ENCODE measurements around the gene CCDC148. TPM values are rescaled to one million over a fixed set of nuclear protein-coding genes. Genes with fewer than 3 reads are reported as not detected.
"Not testable (repeated sequence)": the region's sequence is repeated elsewhere in the genome, so short reads cannot be mapped to it uniquely, and the experiment has no call there.

CCDC148 gene
- total RNA-seq, 1 donor from 2014 or later: 0.78 TPM

DNA sequence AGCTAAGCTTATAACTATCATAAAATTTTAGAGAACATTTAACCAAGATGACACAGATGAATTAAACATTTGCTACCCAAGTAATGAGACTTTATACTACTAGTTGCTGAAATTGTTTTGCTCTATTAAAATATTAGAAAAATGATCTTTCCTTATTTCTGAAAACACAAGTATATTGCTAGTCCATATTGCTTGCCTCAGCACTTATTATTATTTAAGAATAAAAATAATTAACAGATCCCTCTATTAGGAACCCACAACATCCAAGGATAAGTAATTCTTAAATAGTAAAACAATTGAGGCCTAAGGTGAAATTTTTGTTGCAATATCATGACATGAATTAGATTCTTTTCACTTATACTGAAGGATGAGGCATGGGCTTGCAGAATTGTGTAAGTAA is 65.2 kb downstream of the CCDC148 start:
- DNase-seq (ENCODE audit: missing footprints) (no peak), ATAC-seq (no peak)
- intact Hi-C loops (cut with DNase I): no loop called here

DNA sequence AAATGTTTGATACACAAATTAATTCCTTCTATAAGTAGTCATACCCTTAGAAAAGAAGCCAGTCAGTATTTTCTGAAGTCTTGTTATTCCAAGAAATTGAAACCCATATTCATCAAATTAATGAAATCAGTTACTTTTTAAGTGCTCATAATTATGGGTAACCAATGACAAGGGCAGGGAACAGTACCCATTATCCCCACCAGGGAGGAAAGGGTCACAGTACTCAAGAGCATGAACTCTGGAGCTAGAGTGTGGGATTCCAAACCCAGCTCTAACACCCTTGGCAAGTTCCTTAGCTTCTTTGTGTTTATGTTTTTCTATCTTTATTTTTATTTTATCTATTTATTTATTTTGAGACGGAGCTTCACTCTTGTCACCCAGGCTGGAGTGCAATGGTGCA is 68.4 kb downstream of the CCDC148 start:
- ATAC-seq: no peak
- intact Hi-C loops (cut with DNase I): no loop called here
- no peak for DNase-seq (ENCODE audit: missing footprints)

DNA sequence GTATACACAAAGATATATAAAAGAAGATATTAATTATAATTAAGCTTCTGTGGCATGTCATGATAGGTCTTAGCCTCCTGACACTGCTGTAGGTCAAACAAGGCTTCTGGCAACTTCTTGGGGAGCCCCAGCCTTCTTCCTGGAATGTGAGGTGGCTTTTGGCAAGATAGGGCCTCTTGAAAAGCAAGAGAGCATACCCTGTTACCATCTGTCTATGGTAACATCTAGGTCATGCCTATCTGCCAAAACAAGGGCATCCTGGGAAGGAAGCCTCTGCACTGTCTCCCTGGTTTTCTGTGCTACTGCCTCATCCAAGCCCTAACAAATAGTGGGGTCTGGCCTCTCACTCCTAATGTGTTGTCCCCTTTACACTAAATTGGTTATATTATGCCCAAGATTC is 70.9 kb downstream of the CCDC148 start:
- intact Hi-C loops (cut with DNase I): no loop called here
- DNase-seq (ENCODE audit: missing footprints): no peak
- ATAC-seq: no peak

DNA sequence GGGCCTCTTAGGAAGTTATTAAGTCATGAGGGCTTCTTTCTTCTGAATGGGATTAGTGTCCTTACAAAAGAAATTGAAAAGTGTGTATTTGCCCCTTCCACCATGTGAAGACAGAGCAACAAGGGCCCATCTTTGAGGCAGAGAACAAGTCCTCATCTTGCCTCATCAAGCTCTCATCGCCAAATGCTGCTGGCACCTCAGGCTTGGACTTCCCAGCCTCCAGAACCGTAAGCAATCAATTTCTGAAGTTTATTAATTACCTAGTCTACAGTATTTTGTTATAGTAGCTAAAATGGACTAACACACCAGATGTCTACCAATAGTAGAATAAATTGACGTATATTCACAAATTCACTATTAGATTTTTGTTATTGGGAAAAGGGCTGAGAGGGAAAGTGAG is 74.6 kb downstream of the CCDC148 start:
- DNase-seq (ENCODE audit: missing footprints) (no peak), ATAC-seq (no peak)
- intact Hi-C loops (cut with DNase I): no loop called here

DNA sequence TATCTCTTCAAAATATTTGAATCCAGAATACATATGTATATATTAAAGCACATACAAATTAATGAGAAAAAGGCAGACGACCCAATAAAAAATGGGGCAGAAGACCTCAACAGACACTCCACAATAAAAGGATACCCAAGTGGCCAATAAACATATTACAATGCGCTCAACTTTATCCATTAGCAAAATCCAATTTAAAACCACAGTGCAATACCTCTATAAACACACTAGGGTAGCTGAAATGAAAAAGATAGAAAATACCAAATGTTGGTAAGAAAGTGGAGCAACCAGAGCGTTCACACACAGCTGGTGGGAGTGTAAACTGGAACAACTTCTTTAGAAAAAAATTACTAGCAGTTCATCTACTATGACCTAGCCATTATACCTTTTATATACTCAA is 75.3 kb downstream of the CCDC148 start:
- intact Hi-C loops (cut with DNase I): no loop called here
- ATAC-seq (no peak), DNase-seq (ENCODE audit: missing footprints) (no peak)

DNA sequence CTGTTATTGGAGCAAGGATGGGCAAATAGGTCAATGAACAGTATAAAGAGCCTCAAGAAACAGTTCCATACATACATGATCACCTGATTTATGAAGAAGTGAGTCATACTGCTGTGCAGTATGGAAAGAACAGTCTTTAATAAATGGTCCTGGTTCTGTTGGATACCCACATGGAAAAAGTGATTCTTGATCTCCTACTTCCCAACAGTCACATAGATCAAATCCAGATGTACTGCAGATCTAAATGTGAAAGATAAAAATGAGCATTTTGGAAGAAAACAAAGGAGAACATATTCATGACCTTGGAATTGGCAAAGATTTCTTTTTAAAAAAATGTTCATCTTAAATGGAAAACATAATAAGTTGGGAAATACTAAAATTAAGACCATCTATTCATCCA is 75.8 kb downstream of the CCDC148 start:
- intact Hi-C loops (cut with DNase I): no loop called here

DNA sequence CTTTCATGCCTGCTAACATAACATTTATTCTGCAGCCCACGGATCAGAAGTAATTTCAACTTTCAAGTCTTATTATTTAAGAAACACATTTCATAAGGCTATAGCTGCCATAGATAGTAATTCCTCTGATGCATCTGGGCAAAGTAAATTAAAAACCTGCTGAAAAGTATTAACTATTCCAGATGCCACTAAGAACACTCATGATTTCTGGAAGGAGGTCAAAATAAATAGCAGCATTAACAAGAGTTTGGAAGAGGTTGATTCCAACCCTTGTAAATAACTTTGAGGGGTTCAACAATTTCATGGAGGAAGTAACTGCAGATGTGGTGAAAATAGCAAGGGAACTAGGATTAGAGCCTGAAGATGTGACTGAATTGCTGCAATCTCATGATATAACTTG is 77.6 kb downstream of the CCDC148 start:
- intact Hi-C loops (cut with DNase I): no loop called here
- ATAC-seq (no peak), DNase-seq (ENCODE audit: missing footprints) (no peak)

More for the DNA sequence above, 75.8 kb downstream of the CCDC148 start:
- no peak for ATAC-seq
- no peak for DNase-seq (ENCODE audit: missing footprints)

DNA sequence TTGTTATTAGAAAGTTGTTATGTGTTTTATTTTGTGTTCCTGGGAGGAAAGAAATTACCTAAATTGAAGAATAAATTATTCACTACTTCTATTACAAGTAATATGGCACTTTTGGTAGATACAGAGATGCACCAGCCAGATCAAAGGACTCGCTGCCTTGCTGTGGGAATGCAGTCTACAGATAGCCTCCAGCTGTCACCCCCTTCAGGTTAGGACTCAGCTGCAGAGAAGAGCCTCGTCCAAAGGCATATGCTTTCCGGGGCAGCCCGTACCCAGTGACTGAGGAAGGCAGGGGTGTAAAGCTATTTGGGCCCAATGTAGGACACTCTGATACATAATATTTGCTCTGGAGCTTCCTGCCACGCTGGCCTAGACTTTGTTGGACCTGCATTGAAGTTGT is 90.2 kb downstream of the CCDC148 start:
- intact Hi-C loops (cut with DNase I): no loop called here
- no peak for ATAC-seq
- DNase-seq (ENCODE audit: missing footprints): no peak

DNA sequence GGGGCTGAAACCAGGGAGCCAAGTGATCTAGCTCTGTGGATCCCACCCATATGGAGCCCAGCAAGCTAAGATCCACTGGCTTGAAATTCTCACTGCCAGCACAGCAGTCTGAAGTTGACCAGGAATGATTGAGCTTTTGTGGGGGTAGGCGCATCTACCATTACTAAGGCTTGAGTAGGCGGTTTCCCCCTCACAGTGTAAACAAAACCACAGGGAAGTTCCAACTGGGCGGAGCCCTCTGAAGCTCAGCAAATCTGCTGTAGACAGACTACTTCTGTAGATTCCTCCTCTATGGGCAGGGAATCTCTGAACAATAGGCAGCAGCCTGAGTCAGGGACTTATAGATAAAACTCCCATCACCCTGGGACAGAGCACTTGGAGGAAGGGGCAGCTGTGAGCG is 96.7 kb downstream of the CCDC148 start:
- intact Hi-C loops (cut with DNase I): no loop called here
- no peak for DNase-seq (ENCODE audit: missing footprints)
- no peak for ATAC-seq

DNA sequence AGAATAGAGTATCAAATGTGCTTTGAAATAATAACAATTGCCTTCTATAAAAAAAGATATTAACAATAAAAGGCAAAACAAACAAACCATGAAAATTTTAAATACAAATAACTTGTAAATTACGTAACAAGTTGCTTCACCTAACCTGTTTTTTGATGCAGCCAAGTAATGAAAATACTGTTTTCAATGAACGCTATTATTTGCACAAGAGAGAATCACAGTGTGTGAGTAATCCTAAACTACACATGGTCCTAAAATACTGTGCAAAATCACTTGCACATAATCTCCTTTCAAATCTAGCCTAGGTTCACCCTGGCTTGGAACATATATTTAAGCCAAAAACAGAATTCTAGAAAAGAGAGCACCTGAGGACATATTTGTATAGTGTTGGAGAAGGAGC is 98.9 kb downstream of the CCDC148 start:
- intact Hi-C loops (cut with DNase I): no loop called here
- ATAC-seq (no peak), DNase-seq (ENCODE audit: missing footprints) (no peak)

DNA sequence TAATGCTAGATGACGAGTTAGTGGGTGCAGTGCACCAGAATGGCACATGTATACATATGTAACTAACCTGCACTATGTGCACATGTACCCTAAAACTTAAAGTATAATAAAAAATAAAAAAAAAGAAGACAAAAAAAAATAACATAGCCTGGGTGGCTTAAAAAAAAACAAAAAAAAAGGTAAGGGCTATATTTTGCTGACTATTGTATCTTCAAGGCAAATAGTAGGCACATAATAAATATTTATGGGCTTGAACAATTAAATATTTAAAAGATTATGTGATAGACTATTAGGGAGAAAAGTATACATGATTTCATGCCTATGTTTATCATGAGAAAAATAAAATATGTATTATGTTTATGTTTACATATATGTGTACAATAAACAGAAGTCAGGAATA is 99.4 kb downstream of the CCDC148 start:
- ATAC-seq (no peak), DNase-seq (ENCODE audit: missing footprints) (no peak)
- intact Hi-C loops (cut with DNase I): no loop called here

DNA sequence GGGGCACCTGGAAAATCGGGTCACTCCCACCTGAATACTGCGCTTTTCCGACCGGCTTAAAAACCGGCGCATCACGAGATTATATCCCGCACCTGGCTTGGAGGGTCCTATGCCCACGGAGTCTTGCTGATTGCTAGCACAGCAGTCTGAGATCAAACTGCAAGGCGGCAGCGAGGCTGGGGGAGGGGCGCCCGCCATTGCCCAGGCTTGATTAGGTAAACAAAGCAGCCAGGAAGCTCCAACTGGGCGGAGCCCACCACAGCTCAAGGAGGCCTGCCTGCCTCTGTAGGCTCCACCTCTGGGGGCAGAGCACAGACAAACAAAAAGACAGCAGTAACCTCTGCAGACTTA is 105.1 kb downstream of the CCDC148 start:
- ATAC-seq; DNase-seq (ENCODE audit: missing footprints); intact Hi-C loops (cut with DNase I): not testable (repeated sequence)

DNA sequence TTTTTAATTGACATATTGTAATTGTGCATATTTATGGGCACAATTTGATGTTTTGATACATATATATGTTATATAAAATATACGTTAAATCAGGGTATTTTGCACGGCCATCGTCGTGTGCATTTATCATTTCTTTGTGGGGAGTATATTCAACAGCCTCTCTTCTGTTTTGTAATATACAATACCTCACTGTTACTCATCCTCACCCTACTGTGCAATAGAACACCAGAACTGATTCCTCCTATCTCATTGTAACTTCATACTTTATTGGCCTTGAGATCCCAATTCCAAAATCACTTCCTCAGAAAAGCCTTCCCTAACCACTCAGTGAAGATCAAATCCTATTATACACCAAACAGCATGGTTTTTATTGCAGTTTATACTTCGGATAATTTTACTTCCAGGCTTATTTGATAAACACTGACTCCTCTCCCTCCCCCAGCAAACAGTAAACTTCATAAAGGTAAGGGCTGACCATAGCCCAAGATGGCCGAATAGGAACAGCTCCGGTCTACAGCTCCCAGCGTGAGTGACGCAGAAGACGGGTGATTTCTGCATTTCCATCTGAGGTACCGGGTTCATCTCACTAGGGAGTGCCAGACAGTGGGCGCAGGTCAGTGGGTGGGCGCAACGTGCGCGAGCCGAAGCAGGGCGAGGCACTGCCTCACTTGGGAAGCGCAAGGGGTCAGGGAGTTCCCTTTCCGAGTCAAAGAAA is 105.6 kb downstream of the CCDC148 start:
- intact Hi-C loops (cut with DNase I); ATAC-seq: not testable (repeated sequence)
- peak; percentile 13 for DNase-seq (ENCODE audit: missing footprints)

DNA sequence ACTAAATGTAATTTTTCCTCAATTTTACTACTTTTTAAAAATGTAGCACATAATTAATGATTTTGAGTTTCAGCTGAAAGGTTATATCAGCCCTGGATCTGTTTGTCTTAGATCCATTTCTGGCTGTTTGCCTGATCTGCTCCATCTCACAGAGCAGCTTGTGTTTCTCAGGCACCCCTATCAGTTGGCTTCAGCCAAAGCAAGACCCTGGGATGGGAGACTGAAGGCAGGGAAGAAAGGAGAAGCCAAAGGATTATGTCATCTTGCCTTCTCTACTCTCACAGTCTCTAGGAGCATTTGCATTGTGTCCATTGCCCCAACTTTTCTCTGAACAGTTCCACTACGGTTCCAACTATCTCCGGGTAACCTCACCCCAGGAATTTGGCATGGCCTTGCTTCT is 110.5 kb downstream of the CCDC148 start:
- intact Hi-C loops (cut with DNase I): no loop called here

DNA sequence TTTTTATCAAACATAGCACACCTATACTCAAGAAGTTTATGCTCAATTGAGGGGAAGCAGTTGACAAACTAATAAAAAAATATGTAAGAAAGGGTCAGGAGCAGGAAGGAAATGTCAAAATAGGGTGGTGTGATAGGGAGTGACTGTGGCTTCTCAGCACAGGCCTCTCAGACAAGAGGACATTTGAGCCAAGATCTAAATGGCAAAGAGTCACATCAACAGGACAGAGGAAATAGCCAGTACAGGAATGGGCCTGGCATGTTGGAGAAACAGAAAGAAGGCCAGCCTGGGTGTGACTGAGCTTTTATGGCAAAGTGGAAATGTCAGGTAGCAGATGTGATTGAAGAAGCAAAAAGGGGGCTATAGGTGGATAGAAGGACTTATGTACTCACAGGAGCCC is 117.0 kb downstream of the CCDC148 start:
- intact Hi-C loops (cut with DNase I): no loop called here
- ATAC-seq: no peak
- DNase-seq (ENCODE audit: missing footprints): no peak

More for the DNA sequence above, 110.5 kb downstream of the CCDC148 start:
- ATAC-seq (no peak), DNase-seq (ENCODE audit: missing footprints) (no peak)

DNA sequence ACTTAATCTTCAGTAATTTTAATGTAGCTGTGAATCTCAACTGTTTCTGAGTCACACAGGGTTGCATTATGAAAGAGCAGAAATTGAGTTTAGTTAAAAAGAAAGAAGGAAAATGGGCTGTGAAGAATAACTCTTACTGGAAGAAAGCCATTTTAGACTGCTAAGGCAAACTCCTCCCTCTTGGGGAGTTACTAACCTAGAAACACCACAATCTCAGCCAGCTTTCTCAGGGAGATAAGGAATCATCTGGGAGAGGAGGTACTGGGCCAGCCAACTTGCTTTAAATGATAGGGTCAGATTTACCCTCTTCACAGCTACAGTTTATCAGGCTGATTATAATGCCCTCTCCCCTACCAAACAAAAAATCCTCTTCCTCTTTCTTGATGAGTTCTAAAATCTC is 119.5 kb downstream of the CCDC148 start:
- DNase-seq (ENCODE audit: missing footprints) (no peak), ATAC-seq (peak; percentile 44)
- intact Hi-C loops (cut with DNase I): no loop called here

DNA sequence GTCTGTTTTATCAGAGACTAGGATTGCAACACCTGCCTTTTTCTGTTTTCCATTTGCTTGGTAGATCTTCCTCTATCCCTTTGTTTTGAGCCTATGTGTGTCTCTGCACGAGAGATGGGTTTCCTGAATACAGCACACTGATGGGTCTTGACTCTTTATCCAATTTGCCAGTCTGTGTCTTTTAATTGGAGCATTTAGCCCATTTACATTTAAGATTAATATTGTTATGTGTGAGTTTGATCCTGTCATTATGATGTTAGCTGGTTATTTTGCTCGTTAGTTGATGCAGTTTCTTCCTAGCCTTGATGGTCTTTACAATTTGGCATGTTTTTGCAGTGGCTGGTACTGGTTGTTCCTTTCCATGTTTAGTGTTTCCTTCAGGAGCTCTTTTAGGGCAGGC is 124.8 kb downstream of the CCDC148 start:
- not testable (repeated sequence) for ATAC-seq

DNA sequence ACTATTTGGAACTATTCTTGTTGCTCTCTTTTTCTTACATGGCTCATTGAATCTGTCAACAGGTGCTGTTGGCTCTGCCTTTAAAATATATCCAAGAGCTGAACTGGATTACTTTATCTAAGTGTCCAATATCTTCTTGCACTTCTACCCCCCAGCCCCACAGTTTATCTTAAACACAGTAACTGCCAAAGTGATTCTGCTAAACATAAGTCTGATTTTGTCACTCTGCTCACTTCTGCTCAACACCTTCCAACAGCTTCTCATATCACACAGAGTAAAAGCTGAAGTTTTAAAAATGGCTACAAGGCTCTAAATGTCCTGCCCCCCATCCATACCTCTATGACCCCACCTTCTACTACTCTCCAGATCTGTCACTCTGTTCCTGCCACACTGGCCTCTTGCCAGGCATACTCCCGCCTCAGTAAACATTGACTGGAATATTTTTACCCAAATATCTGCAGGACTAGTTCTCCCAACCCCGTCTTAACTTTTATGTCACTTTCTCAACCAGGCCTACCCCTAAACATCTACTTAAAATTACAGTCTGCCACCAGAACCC is 130.7 kb downstream of the CCDC148 start:
- no peak for DNase-seq (ENCODE audit: missing footprints)
- ATAC-seq: no peak
- intact Hi-C loops (cut with DNase I): no loop called here

More for the DNA sequence above, 124.8 kb downstream of the CCDC148 start:
- intact Hi-C loops (cut with DNase I); DNase-seq (ENCODE audit: missing footprints): not testable (repeated sequence)

DNA sequence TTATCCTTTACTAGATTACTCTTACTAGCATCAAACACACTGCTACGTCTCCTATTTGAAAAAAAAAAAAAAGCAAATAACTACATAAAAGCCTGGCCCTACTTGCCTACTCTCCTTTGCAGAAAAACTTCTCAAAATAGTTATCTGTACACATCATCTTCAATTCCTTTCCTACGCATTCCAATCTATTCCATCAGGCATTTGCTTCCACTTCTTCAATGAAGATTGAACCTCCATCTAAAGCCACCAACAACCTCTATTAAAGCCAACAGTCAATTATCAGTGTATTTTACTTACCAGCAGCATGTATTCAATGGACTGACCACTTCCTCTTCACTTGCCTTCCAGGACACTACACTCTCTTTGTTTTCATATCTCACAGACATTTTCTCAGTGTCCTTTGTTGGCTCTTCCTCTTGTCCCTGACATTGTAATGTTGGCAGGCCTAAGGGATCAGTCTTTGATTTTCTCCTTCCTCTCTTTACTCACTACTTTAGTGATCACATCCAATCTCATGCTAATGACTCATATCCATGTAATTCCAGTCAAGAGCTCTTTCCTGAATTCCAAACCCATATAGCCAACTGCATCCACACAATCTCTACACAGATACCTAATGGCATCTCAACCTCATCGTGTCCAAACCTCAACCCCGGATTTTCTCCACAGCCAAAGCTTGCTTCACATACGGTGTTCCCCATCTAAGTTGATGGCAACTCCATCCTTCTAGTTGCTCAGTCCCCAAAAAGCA is 131.3 kb downstream of the CCDC148 start:
- no peak for DNase-seq (ENCODE audit: missing footprints)
- ATAC-seq: no peak
- intact Hi-C loops (cut with DNase I): no loop called here

DNA sequence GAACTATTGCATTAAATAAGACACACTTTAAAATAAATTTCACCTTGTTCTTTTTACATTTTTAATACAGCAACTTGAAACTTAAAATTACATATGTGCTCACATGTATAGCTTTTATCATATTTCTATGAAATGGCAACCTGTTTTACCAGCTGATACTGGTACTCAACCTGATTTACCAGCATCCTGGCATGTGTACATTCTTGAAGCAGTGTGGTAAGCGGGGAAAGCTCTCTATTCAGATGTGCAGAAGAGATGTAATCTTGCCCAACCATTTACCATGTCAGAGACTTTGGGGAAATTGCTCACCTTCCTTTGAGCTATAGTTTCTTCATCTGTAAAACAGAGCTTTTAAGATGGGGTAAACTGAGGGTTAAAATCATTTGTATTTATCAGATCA is 133.2 kb downstream of the CCDC148 start:
- DNase-seq (ENCODE audit: missing footprints) (no peak), ATAC-seq (no peak)
- intact Hi-C loops (cut with DNase I): no loop called here
